D721Med (cell line): Measurements from ENCODE around the gene TDRD10.
"Not testable (repeated sequence)": the region's sequence is repeated elsewhere in the genome, so short reads cannot be mapped to it uniquely, and the experiment has no call there.

Source experiments
- DNase-seq: peaks from one replicate; pipeline ENCODE4 v3.0.0; 2011; ENCODE audit warnings: low spot score; ENCODE audit not compliant: insufficient read length
- FAIRE-seq: peaks from 2 replicates; lab custom pipeline; 2011; peaks lifted over from hg19 to GRCh38; lab: Jason Lieb, UNC
- TF ChIP-seq, protein P1 (sequence below): IDR thresholded peaks from 2 replicates; pipeline ENCODE4 v1.5.1; 2012; ENCODE audit warnings: mild to moderate bottlenecking, control low read depth; ENCODE audit not compliant: insufficient read depth; ENCODE audit errors: missing control alignments

Gene TDRD10

DNA sequence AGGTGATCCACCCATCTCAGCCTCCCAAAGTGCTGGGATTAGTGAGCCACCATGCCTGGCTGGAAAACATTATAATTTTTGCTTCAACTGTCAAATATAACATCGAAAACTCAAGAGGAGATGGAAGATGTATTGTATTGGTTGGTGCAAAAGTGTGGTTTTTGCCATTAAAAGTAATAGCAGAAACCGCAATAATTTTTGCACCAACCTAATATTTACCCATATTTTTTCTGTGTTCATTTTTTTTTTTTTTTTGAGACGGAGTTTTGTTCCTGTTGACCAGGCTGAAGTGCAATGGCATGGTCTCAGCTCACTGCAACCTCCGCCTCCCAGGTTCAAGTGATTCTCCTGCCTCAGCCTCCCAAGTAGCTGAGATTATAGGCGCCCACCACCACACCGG is 27.3 kb downstream of the TDRD10 start:
- TF ChIP-seq, protein P1, sequence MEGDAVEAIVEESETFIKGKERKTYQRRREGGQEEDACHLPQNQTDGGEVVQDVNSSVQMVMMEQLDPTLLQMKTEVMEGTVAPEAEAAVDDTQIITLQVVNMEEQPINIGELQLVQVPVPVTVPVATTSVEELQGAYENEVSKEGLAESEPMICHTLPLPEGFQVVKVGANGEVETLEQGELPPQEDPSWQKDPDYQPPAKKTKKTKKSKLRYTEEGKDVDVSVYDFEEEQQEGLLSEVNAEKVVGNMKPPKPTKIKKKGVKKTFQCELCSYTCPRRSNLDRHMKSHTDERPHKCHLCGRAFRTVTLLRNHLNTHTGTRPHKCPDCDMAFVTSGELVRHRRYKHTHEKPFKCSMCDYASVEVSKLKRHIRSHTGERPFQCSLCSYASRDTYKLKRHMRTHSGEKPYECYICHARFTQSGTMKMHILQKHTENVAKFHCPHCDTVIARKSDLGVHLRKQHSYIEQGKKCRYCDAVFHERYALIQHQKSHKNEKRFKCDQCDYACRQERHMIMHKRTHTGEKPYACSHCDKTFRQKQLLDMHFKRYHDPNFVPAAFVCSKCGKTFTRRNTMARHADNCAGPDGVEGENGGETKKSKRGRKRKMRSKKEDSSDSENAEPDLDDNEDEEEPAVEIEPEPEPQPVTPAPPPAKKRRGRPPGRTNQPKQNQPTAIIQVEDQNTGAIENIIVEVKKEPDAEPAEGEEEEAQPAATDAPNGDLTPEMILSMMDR, result no peak
- DNase-seq, result no peak
- no peak for FAIRE-seq

DNA sequence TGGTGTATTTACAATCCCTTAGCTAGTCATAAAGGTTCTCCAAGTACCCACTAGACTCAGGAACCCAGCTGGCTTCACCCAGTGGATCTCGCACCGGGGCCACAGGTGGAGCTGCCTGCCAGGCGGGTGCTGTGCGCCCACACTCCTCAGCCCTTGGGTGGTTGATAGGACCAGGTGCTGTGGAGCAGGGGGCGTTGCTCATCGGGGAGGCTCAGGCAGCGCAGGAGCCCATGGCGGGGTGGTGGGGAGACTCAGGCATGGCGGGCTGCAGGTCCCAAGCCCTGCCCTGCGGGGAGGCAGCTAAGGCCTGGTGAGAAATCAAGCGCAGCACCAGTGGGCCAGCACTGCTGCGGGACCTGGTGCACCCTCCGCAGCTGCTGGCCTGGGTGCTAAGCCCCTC is 29.9 kb downstream of the TDRD10 start:
- FAIRE-seq, DNase-seq: not testable (repeated sequence)

DNA sequence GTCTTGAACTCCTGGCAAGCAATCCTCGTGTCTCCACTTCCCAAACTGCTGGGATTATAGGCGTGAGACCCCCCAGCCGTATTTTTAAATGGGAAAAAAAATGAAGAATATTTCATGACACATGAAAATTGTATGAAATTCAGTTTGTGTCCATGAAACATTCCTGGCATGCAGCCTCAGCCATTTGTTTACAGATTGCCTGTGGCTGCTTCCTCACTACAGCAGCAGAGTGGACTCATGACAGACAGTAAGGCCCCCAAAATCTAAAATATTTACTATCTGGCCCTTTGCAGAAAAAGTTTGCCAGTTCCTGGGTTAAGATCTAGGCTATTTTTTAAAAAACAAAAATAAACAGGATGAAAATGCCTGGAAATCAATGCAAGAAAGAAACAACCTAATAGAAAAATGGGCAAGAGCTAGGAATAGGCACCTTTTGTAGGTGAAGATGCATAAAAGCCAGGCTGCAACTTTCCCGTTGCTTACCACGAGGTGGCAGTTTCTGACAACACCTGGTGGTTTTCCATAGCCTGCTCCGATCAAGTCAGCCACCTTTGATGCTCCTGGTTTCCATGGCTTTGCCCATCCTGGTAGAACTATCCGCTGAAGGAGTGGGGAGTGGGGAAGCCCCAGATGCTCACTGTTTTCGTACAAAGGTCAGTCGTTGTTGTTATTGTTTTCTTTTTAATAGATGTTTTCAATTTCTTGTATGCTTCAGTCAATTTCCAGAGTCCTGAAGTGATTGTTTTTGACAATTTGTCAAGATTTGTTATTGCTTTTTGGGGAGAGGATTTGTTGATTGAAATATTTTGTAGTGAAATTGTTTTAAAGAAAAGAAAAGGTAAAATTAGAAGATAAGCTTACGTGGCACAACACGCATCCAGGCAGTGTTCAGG is 32.2 kb downstream of the TDRD10 start:
- FAIRE-seq, result peak; percentile 16
- TF ChIP-seq, protein P1, result peak; percentile 74
- DNase-seq, result peak; percentile 54

DNA sequence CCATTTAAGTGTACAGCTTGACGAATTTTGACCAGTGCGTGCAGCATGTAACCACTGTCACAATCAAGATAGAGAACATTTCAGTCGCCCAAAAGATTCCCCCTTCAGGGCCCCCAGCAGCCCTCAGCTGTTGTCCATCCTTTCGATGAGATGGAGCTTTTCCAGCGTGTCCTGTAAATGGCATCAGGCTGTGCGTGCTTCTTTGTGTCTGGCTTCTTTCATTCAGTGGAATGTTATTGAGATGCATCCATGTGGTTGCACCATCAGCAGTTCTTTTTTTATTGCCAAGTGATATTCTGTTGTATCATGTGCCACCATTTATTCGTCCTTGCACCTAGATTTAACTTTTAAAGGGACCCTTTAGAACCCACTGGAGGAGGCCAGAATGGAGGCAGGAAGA is 34.6 kb downstream of the TDRD10 start:
- FAIRE-seq, result no peak
- TF ChIP-seq, protein P1, result no peak

DNA sequence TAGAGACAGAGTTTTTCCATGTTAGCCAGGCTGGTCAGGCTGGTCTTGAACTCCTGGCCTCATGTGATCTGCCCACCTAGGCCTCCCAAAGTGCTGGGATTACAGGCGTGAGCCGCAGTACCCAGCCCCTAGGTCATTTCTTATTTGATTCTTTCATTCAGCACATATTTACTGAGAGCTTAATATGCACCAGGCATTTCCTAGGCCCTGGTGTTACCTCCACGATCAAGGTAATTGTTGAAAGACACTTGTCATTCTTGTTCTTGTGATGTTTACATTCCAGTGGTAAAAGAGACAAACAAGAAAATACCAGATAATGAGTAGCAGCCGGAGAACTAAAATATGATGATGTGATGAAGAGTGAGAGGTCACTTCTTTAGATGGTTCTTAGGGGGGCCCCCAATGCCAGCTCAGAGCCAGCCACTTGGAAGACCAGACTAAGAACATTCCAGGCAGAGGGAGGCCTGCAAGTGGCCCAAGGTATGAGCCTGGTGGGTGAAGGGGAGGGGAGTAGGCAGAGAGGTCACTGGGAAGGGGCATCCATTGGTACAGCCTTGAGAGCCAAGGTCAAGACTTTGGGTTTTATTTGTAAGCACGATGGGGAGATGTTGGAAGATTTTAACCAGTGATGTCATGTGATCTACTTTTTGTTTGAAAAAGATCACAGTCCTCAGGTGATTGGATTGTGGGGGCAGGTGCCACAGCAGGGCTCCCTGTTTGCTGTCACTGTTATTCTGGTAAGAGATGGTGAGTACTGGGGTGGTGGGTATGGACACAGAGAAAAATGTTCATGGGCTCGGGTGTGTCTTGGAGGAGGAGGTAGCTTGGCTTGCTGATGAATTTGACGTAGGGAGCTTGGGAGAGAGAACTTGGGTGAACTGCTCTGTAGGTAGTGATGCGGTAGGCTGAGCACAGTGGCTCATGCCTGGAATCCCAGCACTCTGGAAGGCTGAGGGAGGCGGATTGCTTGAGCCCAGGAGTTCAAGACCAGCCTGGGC is 37.8 kb downstream of the TDRD10 start:
- TF ChIP-seq, protein P1, result no peak
- FAIRE-seq (no peak), DNase-seq (no peak)

More for the DNA sequence above, 34.6 kb downstream of the TDRD10 start:
- no peak for DNase-seq

DNA sequence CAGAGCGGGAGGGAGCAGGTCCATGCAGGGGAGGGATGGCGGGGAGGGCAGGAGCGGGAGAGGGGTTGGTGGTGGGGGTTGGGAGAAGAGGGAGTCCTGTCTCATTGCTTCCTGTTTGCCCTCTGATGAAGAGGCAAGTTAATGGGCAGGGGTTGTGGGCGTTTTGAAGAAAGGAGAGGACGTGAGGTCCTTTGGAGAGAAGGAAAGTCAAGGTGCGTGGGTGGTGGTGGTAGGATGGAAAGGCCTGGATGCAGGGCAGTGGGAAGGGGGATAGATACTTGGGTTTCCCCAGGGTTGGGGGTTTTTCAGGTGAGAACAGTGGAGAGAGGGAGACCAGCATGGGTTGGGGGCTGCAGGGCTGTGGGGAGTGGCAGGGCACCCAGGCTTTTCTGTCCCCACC is 39.2 kb downstream of the TDRD10 start:
- FAIRE-seq (no peak), DNase-seq (no peak)
- TF ChIP-seq, protein P1, result no peak
